Upper lobe of left lung (tissue), 4 donors: ENCODE measurements around the gene PTPRR.

ENCODE experiments used
- EP300 ChIP-seq, 4 donors: sonication (generic); formaldehyde crosslinking; IDR thresholded peaks; one replicate each; pipeline ENCODE4 v1.5.1; 2017; ENCODE audit warnings: antibody characterized with exemption in 4 of 4, control low read depth in 2 of 4
- POLR2A ChIP-seq, 4 donors: fragments of 450-650 bp; IDR thresholded peaks; one replicate each; pipeline ENCODE4 v1.5.1; 2016 to 2017; ENCODE audit warnings: antibody characterized with exemption in 4 of 4, mild to moderate bottlenecking in 2 of 4
- TF ChIP-seq, protein P1 (sequence below), 6 experiments: fragments of 450-650 bp in 4 of 6; fragments of 200-600 bp in 2 of 6; sonication (generic) in 2 of 6; IDR thresholded peaks; one replicate each; pipeline ENCODE4 v1.5.1; 2016 to 2019; ENCODE audit warnings: antibody characterized with exemption in 6 of 6

- TF ChIP-seq, protein P1, sequence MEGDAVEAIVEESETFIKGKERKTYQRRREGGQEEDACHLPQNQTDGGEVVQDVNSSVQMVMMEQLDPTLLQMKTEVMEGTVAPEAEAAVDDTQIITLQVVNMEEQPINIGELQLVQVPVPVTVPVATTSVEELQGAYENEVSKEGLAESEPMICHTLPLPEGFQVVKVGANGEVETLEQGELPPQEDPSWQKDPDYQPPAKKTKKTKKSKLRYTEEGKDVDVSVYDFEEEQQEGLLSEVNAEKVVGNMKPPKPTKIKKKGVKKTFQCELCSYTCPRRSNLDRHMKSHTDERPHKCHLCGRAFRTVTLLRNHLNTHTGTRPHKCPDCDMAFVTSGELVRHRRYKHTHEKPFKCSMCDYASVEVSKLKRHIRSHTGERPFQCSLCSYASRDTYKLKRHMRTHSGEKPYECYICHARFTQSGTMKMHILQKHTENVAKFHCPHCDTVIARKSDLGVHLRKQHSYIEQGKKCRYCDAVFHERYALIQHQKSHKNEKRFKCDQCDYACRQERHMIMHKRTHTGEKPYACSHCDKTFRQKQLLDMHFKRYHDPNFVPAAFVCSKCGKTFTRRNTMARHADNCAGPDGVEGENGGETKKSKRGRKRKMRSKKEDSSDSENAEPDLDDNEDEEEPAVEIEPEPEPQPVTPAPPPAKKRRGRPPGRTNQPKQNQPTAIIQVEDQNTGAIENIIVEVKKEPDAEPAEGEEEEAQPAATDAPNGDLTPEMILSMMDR (IDR thresholded peaks at IDR 0.05): no peak
- TF ChIP-seq EP300 (IDR thresholded peaks at IDR 0.05): no peak
- no peak for TF ChIP-seq POLR2A (IDR thresholded peaks at IDR 0.05)
Observed at GRCh38 chr12:70758494-70758845, 162.1 kb downstream of the PTPRR start.
